HG03045 (cell line): Measurements from ENCODE around the gene CYP4F8.
"Not testable (repeated sequence)": the region's sequence is repeated elsewhere in the genome, so short reads cannot be mapped to it uniquely, and the experiment has no call there.

Experiments
- ATAC-seq: cut with Tn5 transposase; IDR thresholded peaks from one replicate; pipeline ENCODE4 v1.9.1; 2021; ENCODE audit warnings: mild to moderate bottlenecking, moderate library complexity; ENCODE audit not compliant: unreplicated experiment

The CYP4F8 gene

DNA sequence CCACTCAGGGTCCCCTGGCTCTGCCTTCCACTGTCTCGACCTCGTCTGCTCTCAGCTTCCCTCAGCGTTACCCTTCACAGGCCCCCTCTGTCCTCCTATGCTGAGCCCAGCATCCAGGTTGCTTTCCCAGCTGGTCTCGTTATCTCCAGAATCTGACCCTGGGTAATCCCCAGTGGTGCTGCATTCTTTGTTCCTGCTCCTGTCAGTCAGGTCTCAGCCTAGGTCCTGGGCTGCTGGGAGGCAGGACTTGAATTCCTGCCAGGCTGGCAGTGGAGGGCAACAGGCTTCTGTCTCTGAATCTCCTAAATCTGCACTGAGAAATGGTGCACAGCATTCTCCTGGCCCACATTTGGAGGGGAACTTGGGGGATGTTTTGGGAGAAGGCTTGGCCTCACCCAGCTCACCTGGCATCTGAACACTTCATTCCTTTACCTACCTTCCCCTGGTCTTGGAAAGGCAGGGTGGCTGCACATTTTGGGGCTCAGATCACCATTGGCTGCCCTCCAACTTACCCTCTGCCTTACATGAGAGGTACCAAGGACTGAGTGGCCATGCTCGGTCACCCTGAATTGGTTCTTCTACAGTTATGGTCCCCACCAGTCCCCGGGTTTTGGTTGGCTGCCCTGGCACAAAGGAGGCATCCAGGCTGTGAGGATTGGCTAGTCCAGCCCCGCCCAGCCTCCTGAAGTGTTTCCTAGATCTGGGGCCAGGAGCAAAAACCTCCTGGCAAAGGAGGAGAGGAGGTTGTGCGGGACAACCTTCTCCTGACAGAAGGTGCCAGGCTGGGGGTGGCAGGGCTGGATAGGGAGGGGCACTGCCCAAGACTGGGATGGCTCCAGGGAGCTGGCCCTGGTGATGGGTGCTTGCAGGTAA lies at the start of gene CYP4F8:
TSS of gene CYP4F8 (plus strand) at position 712 of the 873 bp plus-strand sequence. CDS start 399 bp downstream, outside the sequence.
- ATAC-seq: no peak

DNA sequence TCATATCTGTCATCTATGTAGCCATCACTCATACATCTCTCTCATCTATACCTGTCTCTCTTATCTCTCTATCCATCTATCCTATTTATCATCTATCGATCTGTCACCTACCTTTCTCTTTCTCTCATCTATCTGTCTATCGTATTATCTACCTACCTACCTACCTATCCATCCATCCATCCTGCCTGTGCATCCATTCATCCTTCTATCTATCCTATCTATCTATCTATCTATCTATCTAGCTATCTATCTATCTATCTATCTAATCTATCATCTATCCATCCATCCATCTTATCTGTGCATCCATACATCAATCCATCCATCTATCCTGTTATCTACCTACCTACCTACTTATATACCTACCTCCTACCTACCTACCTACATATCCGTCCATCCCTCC lies 44.6 kb upstream of the CYP4F8 start:
- ATAC-seq: no peak

DNA sequence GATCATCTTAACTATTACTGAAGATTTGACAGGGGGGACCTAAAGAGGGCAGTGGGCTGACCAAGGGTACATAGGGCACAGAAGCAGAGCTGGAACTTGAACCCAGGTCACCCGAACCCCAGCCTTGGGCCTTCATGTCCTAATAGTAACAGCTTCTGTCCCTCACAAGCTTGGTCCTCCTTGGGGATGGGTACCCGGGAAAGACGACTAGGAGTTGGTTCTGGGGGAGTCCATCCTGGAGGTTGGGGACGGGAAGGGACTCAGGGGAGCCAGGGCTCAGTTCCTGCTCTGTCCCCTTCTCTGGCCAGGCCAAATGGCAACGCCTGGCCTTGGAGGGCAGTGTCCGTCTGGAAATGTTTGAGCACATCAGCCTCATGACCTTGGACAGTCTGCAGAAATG lies 39.6 kb upstream of the CYP4F8 start:
- ATAC-seq: no peak

DNA sequence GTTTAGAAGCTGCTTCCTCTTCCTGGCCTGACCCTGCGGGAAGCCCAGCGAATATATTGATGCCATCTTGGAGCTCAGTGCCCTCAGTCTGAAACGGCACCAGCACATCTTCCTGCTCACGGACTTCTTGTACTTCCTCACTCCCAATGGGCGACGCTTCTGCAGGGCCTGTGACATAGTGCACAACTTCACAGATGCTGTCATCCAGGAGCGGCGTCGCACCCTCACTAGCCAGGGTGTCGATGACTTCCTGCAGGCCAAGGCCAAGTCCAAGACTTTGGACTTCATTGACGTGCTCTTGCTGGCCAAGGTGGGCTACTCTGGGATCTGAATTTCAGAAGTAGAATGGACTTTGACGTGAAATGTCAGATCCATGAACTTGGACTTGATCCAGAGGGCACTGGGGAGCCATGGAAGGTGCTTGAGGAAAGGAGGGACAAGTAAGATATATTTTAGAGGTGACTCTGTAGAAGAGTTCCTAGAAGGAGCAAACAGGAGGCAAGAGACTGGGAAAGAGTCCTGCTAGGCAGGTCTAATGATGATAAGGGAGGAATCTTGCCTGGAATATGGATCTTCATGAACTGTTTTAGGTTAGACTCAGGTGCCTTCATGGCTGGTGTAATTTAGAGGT lies 38.4 kb upstream of the CYP4F8 start:
- ATAC-seq: no peak

GRCh38 chr19:15577184-15577771 lies 37.7 kb upstream of the CYP4F8 start:
- ATAC-seq: no peak

DNA sequence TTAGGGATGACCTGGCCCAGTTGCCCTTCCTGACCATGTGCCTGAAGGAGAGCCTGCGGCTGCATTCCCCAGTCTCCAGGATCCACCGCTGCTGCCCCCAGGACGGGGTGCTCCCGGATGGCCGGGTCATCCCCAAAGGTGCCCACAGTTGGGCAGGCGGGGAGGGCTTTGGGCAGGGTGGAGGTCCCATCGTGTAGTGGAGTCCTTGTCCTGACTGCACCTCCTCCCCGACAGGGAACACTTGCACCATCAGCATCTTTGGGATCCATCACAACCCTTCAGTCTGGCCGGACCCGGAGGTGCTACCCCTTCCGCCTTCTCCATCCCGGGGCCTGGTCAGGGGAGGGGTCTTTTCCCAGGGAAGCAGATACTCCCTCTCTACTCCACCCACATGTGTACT lies 31.7 kb upstream of the CYP4F8 start:
- no peak for ATAC-seq

- ATAC-seq: no peak
Measured at GRCh38 chr19:15584095-15584494, 30.9 kb upstream of the CYP4F8 start.

GRCh38 chr19:15584541-15585115 lies 30.4 kb upstream of the CYP4F8 start:
- no peak for ATAC-seq

DNA sequence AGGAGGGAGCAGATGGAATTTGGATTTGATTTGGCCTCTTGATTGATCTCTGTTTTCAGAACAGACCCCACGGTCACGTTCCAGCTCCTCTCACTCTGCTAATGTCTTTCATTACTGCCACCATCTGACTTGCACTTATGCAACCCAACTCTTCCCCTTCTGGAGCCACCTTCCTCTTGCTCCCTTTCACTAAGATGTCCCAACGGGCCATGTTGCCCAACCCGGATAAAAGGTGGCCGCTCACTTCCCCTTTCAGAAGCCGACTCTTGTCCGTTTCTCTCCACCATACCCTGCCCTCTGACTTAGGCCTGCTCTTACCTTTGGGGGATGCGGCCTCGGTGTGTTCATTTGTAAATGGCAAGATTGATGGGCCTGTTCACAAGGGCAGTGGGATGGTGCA lies 27.4 kb upstream of the CYP4F8 start:
- no peak for ATAC-seq

DNA sequence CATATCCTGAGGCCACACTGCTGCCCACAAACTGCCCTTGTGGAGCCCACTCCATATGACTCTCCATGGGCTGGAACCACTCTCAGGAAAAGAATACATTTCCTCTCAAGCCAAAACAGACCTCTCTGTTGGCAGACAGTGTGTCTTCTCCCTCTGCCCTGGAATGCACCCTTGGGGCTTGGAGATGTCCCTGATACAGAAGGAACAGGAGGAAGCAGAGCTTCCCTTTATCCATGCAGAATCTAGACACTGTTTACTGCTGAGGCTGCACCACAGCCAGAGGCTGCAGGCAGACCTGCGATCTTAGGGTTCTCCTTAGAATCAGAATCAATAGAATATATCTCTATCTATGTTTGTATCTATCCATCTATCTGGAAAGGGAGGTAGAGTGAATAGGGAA lies 26.8 kb upstream of the CYP4F8 start:
- no peak for ATAC-seq

- ATAC-seq: no peak
Measured at GRCh38 chr19:15589760-15590451, 25.1 kb upstream of the CYP4F8 start.

DNA sequence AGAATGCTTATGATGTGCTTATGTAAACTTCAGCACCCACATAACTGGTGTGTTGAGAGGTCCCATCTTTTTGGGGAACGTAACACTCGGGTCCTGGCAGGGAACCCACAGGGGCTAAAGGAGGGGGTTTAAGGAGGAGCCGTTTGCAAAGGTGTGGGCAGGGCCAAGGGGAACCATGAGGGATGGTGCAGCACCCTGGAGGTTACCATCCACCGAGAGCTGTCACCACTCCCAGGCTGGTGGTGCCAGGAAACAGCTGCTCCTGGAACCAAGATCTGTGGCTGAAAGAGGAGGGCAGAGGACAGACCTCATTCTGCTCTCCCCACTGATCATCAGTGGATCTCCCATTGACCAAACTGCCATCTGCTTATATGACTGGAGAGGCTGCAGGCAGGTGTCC lies 23.2 kb upstream of the CYP4F8 start:
- no peak for ATAC-seq

GRCh38 chr19:15592506-15592905 lies 22.5 kb upstream of the CYP4F8 start:
- ATAC-seq: not testable (repeated sequence)

GRCh38 chr19:15593766-15594165 lies 21.3 kb upstream of the CYP4F8 start:
- not testable (repeated sequence) for ATAC-seq

DNA sequence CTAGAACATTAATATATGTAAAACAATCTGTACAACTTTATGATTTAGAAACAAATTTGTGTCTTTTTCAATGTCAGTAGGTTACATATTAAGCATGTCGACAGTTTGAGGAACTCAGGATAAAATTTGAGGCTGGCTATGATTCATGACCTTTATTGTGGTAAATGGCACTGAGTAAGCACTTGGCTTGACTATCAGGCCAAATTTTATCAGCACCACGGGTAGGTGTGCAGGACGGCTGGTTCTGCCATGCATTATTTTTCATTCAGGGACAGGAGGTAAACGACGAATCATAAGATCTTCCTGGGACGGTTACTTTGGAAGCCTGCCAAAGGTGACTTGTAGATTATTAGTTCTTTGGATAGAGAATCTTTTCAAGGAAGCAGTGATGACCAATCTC lies 19.9 kb upstream of the CYP4F8 start:
- no peak for ATAC-seq

DNA sequence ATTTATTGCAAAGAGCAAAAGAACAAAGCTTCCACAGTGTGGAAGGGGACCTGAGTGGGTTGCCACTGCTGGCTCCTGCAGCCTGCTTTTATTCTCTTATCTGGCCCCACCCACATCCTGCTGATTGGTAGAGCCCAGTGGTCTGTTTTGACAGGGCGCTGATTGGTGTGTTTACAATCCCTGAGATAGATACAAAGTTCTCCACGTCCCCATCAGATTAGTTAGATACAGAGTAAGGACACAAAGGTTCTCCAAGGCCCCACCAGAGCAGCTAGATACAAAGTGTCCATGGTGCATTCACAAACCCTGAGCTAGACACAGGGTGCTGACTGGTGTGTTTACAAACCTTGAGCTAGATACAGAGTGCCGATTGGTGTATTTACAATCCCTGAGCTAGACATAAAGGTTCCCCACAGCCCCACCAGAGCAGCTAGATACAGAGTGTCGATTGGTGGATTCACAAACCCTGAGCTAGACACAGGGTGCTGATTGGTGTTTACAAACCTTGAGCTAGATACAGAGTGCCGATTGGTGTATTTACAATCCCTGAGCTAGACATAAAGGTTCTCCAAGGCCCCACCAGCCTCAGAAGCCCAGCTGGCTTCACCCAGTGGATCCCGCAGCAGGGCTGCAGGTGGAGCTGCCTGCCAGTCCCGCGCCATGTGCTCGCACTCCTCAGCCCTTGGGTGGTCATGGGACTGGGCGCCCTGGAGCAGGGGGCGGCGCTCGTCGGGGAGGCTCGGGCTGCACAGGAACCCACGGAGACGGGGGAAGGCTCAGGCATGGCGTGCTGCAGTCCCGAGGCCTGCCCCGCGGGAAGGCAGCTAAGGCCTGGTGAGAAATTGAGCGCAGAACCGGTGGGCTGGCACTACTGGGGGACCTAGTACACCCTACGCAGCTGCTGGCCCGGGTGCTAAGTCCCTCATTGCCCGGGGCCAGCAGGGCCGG lies 6.8 kb upstream of the CYP4F8 start:
- not testable (repeated sequence) for ATAC-seq

GRCh38 chr19:15609261-15609660 lies 5.8 kb upstream of the CYP4F8 start:
- no peak for ATAC-seq

DNA sequence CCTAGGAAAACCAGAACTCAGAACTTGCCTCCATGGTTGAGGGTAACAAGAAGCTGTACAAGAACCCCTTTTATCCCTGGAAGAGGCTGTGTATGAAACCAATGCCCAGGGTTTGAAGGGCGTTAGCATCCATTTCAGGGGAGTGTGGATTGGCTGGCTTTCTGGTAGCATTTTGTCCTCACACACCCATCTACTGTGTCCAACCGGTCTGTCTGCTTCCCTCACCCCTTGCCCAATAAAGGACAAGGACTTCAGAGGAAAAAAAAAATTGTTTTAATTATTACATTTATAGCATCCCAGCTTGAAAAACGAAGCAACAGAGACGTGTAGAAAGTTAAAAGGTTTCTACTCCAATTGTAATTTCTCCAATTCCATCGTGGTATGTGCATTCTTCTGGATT lies 2.7 kb upstream of the CYP4F8 start:
- ATAC-seq: no peak

GRCh38 chr19:15613338-15613737 lies 1.7 kb upstream of the CYP4F8 start:
- ATAC-seq: no peak

GRCh38 chr19:15615526-15615925 lies 508 bp downstream of the CYP4F8 start:
- ATAC-seq: no peak
